ENCODE data around the gene PLEKHA1. TPM values are rescaled to one million over a fixed set of nuclear protein-coding genes. Genes with fewer than 3 reads are reported as not detected.

PLEKHA1 gene
- total RNA-seq, 1 experiment from 2014 or later: 30.6 TPM

DNA sequence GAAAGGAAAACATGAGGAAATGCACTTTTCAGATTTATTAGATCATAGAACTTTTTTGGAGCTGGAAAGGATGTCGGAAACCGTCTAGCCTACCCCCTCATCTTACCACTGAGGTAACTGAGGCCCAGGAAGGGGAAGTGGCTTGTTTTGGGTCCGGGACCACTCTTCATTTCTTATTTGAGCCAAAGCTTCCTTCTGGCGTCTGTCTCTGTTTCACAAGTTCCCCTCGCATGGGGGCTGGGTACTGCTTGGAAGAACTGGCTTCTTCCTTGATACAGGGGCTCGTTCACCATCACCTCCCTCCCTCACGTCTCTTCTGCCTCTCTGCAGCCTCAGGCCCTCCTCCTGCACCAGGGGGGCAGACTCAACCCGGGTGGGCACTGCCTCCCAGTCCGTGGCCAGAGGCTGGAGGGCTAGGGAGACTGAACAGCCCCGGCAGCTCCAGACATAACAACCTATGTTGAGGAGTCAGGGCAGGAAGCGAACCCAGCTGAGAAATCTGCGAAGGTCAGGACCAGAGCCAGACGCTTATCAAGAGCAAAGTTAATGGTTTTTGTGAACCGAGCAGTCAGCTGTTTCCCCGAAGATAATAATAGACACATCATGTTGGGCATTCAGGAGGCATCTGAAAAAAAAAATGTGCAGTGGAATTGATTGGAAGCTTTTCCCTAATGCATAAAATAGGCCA is 99.8 kb downstream of the PLEKHA1 start:
- ChIA-PET POLR2A (no interaction called here), RAD21 (ENCODE audit: low non-redundant PET in 1 of 2, low total read pairs in 2 of 2, uncharacterized antibody in 2 of 2, unreplicated experiment in 2 of 2) (no interaction called here), CTCF (no interaction called here)
- BruUV-seq (replicated peaks): no TSS peak
- peaks cover 4% of the 10 kb centered on the region in 2 experiments; a peak in 3 of 4 replicates for H3K4me1 ChIP-seq (ENCODE audit: control insufficient read depth in 1 of 2, insufficient read depth in 2 of 2, low read length in 2 of 2)
- no peak overlapping the region for H3K27ac ChIP-seq (ENCODE audit: low read depth, low read length)
- no peaks in the 10 kb centered on the region for H3K9me2 ChIP-seq (ENCODE audit: insufficient read depth)
- intact Hi-C loops (cut with micrococcal nuclease): no loop called here
- no peaks in the 10 kb centered on the region for H3K27me3 ChIP-seq (ENCODE audit: insufficient read depth, low read length)
- H3K36me3 ChIP-seq (ENCODE audit: control insufficient read depth in 1 of 2, insufficient read depth in 2 of 2, low read length in 2 of 2): no peaks in the 10 kb centered on the region
- H3K4me2 ChIP-seq (ENCODE audit: low read length): no peak overlapping the region
- TF ChIP-seq YY1 (IDR thresholded peaks at IDR 0.05; ENCODE audit: extremely low read depth, insufficient replicate concordance, low read depth, low read length): no peak
- TF ChIP-seq SRF (IDR thresholded peaks at IDR 0.05; ENCODE audit: low read depth): no peak
- no peak for TF ChIP-seq EGR1 (IDR thresholded peaks at IDR 0.05; ENCODE audit: low read depth)
- no peak for TF ChIP-seq EZH2phosphoT487 (IDR thresholded peaks at IDR 0.05; ENCODE audit: borderline replicate concordance)
- TF ChIP-seq ZFX (IDR thresholded peaks at IDR 0.05): no peak
- TF ChIP-seq TCF7L2 (IDR thresholded peaks at IDR 0.05; ENCODE audit: borderline replicate concordance, extremely low read depth, insufficient read depth, insufficient read length): no peak
- no peak for TF ChIP-seq FOSL1 (IDR thresholded peaks at IDR 0.05; ENCODE audit: low read depth)
- TF ChIP-seq, protein P1, sequence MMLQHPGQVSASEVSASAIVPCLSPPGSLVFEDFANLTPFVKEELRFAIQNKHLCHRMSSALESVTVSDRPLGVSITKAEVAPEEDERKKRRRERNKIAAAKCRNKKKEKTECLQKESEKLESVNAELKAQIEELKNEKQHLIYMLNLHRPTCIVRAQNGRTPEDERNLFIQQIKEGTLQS (IDR thresholded peaks at IDR 0.05): no peak
- TF ChIP-seq, protein P2, sequence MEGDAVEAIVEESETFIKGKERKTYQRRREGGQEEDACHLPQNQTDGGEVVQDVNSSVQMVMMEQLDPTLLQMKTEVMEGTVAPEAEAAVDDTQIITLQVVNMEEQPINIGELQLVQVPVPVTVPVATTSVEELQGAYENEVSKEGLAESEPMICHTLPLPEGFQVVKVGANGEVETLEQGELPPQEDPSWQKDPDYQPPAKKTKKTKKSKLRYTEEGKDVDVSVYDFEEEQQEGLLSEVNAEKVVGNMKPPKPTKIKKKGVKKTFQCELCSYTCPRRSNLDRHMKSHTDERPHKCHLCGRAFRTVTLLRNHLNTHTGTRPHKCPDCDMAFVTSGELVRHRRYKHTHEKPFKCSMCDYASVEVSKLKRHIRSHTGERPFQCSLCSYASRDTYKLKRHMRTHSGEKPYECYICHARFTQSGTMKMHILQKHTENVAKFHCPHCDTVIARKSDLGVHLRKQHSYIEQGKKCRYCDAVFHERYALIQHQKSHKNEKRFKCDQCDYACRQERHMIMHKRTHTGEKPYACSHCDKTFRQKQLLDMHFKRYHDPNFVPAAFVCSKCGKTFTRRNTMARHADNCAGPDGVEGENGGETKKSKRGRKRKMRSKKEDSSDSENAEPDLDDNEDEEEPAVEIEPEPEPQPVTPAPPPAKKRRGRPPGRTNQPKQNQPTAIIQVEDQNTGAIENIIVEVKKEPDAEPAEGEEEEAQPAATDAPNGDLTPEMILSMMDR (IDR thresholded peaks at IDR 0.05 in 2 of 3, conservative IDR thresholded peaks at IDR 0.05 in 1 of 3; ENCODE audit: borderline replicate concordance in 1 of 3, insufficient read depth in 1 of 3, low read depth in 2 of 3, low read length in 2 of 3): no peak
- TF ChIP-seq ZNF274 (IDR thresholded peaks at IDR 0.05; ENCODE audit: low read depth, low read length): no peak
- TF ChIP-seq JUND (IDR thresholded peaks at IDR 0.05): no peak
- no peak for TF ChIP-seq SP1 (IDR thresholded peaks at IDR 0.05; ENCODE audit: low read depth)
- TF ChIP-seq EZH2 (IDR thresholded peaks at IDR 0.05): no peak
- no peak for TF ChIP-seq SIN3A (IDR thresholded peaks at IDR 0.05; ENCODE audit: low read depth)
- no peak for TF ChIP-seq POLR2A (IDR thresholded peaks at IDR 0.05; ENCODE audit: borderline replicate concordance, extremely low read depth, insufficient read depth, insufficient read length)
- no peak for TF ChIP-seq ELF1 (IDR thresholded peaks at IDR 0.05; ENCODE audit: borderline replicate concordance, low read depth)
- TF ChIP-seq, protein P3, sequence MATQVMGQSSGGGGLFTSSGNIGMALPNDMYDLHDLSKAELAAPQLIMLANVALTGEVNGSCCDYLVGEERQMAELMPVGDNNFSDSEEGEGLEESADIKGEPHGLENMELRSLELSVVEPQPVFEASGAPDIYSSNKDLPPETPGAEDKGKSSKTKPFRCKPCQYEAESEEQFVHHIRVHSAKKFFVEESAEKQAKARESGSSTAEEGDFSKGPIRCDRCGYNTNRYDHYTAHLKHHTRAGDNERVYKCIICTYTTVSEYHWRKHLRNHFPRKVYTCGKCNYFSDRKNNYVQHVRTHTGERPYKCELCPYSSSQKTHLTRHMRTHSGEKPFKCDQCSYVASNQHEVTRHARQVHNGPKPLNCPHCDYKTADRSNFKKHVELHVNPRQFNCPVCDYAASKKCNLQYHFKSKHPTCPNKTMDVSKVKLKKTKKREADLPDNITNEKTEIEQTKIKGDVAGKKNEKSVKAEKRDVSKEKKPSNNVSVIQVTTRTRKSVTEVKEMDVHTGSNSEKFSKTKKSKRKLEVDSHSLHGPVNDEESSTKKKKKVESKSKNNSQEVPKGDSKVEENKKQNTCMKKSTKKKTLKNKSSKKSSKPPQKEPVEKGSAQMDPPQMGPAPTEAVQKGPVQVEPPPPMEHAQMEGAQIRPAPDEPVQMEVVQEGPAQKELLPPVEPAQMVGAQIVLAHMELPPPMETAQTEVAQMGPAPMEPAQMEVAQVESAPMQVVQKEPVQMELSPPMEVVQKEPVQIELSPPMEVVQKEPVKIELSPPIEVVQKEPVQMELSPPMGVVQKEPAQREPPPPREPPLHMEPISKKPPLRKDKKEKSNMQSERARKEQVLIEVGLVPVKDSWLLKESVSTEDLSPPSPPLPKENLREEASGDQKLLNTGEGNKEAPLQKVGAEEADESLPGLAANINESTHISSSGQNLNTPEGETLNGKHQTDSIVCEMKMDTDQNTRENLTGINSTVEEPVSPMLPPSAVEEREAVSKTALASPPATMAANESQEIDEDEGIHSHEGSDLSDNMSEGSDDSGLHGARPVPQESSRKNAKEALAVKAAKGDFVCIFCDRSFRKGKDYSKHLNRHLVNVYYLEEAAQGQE (IDR thresholded peaks at IDR 0.05; ENCODE audit: low read depth): no peak
- no peak for TF ChIP-seq CBX3 (IDR thresholded peaks at IDR 0.05; ENCODE audit: low read depth)
- no peak for TF ChIP-seq CEBPB (IDR thresholded peaks at IDR 0.05; ENCODE audit: low read depth)
- DNase-seq (ENCODE audit: low read depth, low spot score): no peak
- no peak overlapping the region for H2AFZ ChIP-seq (ENCODE audit: low read depth, low read length, poor library complexity, severe bottlenecking)
- no peak for ATAC-seq
- no peak overlapping the region for H3K9ac ChIP-seq (ENCODE audit: low read length)
- H3K79me2 ChIP-seq (ENCODE audit: insufficient read depth, low read length): no peaks in the 10 kb centered on the region
- no peaks in the 10 kb centered on the region for H4K20me1 ChIP-seq (ENCODE audit: insufficient read depth)
- H3K9me3 ChIP-seq (ENCODE audit: control insufficient read depth in 1 of 2, insufficient read depth in 1 of 2, low read depth in 1 of 2, low read length in 2 of 2): no peaks in the 10 kb centered on the region
- no peak overlapping the region for H3K4me3 ChIP-seq (replicated peaks in 1 of 2; ENCODE audit: low read depth in 1 of 2, low read length in 2 of 2)
